ENCODE data around the gene TXNDC16.

GRCh38 chr14:52583544-52583943 lies 31.2 kb upstream of the TXNDC16 start:
- no peak for TF ChIP-seq YY1 (IDR thresholded peaks at IDR 0.05; ENCODE audit: insufficient read depth, insufficient read length)
- no peak for TF ChIP-seq ZNF274 (IDR thresholded peaks at IDR 0.05; ENCODE audit: low read depth, low read length)
- no peak for TF ChIP-seq SUZ12 (IDR thresholded peaks at IDR 0.05; ENCODE audit: extremely low read depth, insufficient read depth, insufficient read length)
